ENCODE results near the gene HCFC2. TPM values are rescaled to one million over a fixed set of nuclear protein-coding genes. Genes with fewer than 3 reads are reported as not detected.
A peak's percentile ranks its signal among the peaks of the same experiment; 100 is the strongest.

Gene HCFC2
- total and polyA plus RNA-seq, 8 donors, result 4.2 to 10.7 (median 8.7) TPM

DNA sequence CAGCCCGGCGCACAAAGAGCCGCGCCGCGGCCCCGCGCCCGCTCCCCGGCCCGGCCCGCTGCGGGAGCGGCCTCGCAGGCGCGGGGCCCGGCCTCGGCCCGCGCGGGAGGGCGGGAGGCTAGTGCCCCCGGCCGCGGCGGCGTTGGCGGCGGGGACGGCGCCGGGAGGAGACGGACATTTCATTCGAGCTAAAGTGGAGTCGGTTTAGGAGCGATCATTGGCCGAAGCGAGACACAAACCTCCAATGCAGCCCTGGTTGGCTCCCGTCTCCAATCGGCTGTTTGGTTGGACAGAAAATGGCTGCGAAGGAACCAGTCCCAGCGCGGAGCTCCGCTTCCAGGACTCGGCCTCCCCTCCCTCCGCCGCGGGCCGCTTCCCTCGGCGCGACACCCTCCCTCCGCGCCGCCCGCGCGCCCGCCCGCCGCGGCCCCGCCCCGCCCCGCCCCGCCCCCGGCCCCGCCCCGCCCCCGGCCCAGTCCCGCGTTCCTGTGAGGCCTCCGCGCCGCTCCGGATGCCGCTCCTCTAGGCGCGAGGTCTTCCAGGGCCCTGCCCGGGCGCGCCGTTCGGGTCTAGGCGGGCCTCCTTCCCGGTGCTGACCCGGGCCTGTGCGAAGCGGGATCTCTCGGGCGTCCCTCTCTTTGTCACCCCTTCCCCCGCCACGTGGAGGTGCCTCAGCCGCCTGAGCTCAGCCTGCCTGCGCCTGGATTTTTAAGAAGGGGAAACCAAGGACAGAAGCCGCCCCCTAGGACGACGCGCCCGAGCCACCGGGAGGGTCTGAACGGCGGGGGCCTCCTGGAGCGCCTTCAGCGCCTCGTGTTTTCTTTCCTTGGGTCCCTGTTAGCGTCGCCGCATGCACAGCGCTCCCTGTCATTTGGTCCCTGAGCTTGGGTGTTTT is 73.8 kb downstream of the HCFC2 start, which contains the start of gene NFYB:
TSS of gene NFYB (minus strand) at position 309 of the 895 bp plus-strand sequence. CDS start 2,757 bp downstream, outside the sequence.
- Histone ChIP-seq H3K27ac (peak within 1 kb of the TSS; percentile 66 to 85 (median 81)), H3K36me3 (no peaks in the 10 kb centered on the region), H3K27me3 (no peaks in the 10 kb centered on the region), H3K4me1 (peaks cover 6 to 19% (median 18%) of the 10 kb centered on the region in 3 donors), H3K4me3 (peak within 1 kb of the TSS; percentile 36 to 78 (median 66)), H3K9me3 (no peaks in the 10 kb centered on the region)
- peak; percentile 92 to 96 (median 95) for DNase-seq
- intact Hi-C loops (cut with DNase I), result no loop called here
- no peak for FAIRE-seq
- ATAC-seq, result peak; percentile 94 to 97 (median 94)
- no peak for TF ChIP-seq CTCF (IDR thresholded peaks at IDR 0.05)
- WGBS, 2 donors, result 5 to 9% methylated on average over 68 to 111 of the region's 111 CpGs

GRCh38 chr12:104138797-104139152 is 74.4 kb downstream of the HCFC2 start:
- H3K4me1 ChIP-seq, result peaks cover 4 to 19% (median 18%) of the 10 kb centered on the region in 3 donors
- intact Hi-C loops (cut with DNase I), result no loop called here
- no peaks in the 10 kb centered on the region for H3K9me3 ChIP-seq
- no peaks in the 10 kb centered on the region for H3K36me3 ChIP-seq
- ATAC-seq (no peak), DNase-seq (peak in 3 of 6 donors; percentile 22 to 32 (median 22)), FAIRE-seq (no peak)
- peak overlapping the region in 2 of 4 donors; percentile 35 to 47 for H3K4me3 ChIP-seq
- no peak overlapping the region for H3K27ac ChIP-seq
- H3K27me3 ChIP-seq, result no peaks in the 10 kb centered on the region
- 90 to 92% methylated on average over 7 of the region's 7 CpGs for WGBS, 2 donors
- TF ChIP-seq CTCF (IDR thresholded peaks at IDR 0.05), result no peak

DNA sequence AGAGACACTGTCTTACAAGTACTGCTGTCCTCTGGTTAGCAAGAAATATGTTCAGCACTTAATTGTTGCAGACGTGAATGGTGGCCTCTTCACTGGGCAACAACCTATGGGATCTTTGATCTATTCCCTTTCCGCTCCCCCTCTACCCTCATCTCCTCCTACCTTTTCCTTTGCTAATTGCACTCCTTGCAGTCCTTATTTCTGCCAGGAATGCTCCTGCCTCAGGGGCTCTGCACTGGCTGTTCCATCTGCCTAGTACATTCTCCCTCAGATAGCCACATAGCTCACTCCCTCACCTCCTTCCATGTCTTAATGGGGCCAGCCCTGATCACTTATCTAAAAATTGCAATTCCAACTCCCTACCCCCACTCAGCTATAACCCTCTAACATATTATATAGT is 78.2 kb downstream of the HCFC2 start:
- FAIRE-seq (no peak), DNase-seq (no peak), ATAC-seq (no peak)
- WGBS, 2 donors, result 74 to 88% methylated on average over 2 of the region's 2 CpGs
- H3K9me3 ChIP-seq, result no peaks in the 10 kb centered on the region
- no peak for TF ChIP-seq CTCF (IDR thresholded peaks at IDR 0.05)
- H3K27me3 ChIP-seq, result no peaks in the 10 kb centered on the region
- H3K36me3 ChIP-seq, result no peaks in the 10 kb centered on the region
- H3K4me1 ChIP-seq, result peaks cover 0 to 5% (median 3%) of the 10 kb centered on the region in 3 donors
- no peak overlapping the region for H3K4me3 ChIP-seq
- intact Hi-C loops (cut with DNase I), result no loop called here
- H3K27ac ChIP-seq, result no peak overlapping the region

- no peak overlapping the region for H3K27ac ChIP-seq
- DNase-seq (no peak), ATAC-seq (no peak), FAIRE-seq (no peak)
- no peaks in the 10 kb centered on the region for H3K36me3 ChIP-seq
- H3K27me3 ChIP-seq, result no peaks in the 10 kb centered on the region
- intact Hi-C loops (cut with DNase I), result no loop called here
- TF ChIP-seq CTCF (IDR thresholded peaks at IDR 0.05), result no peak
- H3K4me3 ChIP-seq, result no peak overlapping the region
- H3K9me3 ChIP-seq, result no peaks in the 10 kb centered on the region
- peaks cover 0 to 5% (median 3%) of the 10 kb centered on the region in 3 donors for H3K4me1 ChIP-seq
Measured at GRCh38 chr12:104143002-104143401, 78.7 kb downstream of the HCFC2 start.

- Histone ChIP-seq H3K4me1 (no peaks in the 10 kb centered on the region), H3K27me3 (no peaks in the 10 kb centered on the region), H3K36me3 (no peaks in the 10 kb centered on the region), H3K4me3 (no peak overlapping the region), H3K9me3 (no peaks in the 10 kb centered on the region), H3K27ac (no peak overlapping the region)
- ATAC-seq, result no peak
- no peak for FAIRE-seq
- no peak for TF ChIP-seq CTCF (IDR thresholded peaks at IDR 0.05)
- intact Hi-C loops (cut with DNase I), result no loop called here
- DNase-seq, result no peak
- whole genome bisulfite sequencing, 2 donors, result 75 to 92% methylated on average over 1 of the region's 1 CpG
Measured at GRCh38 chr12:104143918-104144317, 79.6 kb downstream of the HCFC2 start.

All from pancreas (tissue), 10 donors.